ENCODE measurements around the gene HLA-A.

The HLA-A gene

DNA sequence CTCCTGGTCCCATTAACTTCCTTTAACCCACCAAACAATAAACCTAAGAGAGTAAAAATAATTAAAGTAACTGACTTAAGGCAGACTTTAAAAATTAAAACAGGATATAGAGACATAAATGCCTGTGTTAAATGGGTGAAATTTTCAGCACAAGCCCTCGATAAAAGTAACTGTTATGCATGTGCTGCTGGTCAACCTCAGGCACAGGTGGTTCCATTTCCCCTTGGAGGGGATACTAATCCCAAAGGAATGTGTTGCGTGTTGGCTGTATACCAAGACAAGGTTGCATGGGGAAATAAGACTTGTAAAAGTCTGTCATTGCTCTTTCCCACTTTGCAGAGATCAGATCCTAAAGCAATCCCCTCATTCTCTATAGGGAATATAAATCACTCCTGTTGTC is 25.8 kb downstream of the HLA-A start:
- no peaks in the 10 kb centered on the region for H3K27me3 ChIP-seq (ENCODE audit: low read depth, low read length)
- H3K79me2 ChIP-seq (ENCODE audit: low read length): no peaks in the 10 kb centered on the region
- no peaks in the 10 kb centered on the region for H3K36me3 ChIP-seq (replicated peaks; ENCODE audit: low read depth, low read length)
- H3K9ac ChIP-seq (ENCODE audit: low read length): no peak overlapping the region
- no peak overlapping the region for H2AFZ ChIP-seq (ENCODE audit: low read depth, low read length)
- H3K27ac ChIP-seq (ENCODE audit: low read length): no peak overlapping the region
- TF ChIP-seq CTCF (IDR thresholded peaks at IDR 0.05; ENCODE audit: low read depth, low read length): no peak
- TF ChIP-seq EZH2phosphoT487 (IDR thresholded peaks at IDR 0.05; ENCODE audit: low read depth): no peak
- peaks cover 43% of the 10 kb centered on the region for H3K4me1 ChIP-seq (ENCODE audit: low read length)
- no peaks in the 10 kb centered on the region for H4K20me1 ChIP-seq (ENCODE audit: insufficient read depth, low read length)
- no peaks in the 10 kb centered on the region for H3K9me3 ChIP-seq (ENCODE audit: insufficient read depth, low read length)
- H3K4me2 ChIP-seq (ENCODE audit: low read length): no peak overlapping the region
- no peak overlapping the region for H3K4me3 ChIP-seq (ENCODE audit: low read length)

GRCh38 chr6:29968905-29969304 is 26.6 kb downstream of the HLA-A start:
- H3K4me3 ChIP-seq (ENCODE audit: low read length): no peak overlapping the region
- H3K9me3 ChIP-seq (ENCODE audit: insufficient read depth, low read length): no peaks in the 10 kb centered on the region
- no peaks in the 10 kb centered on the region for H4K20me1 ChIP-seq (ENCODE audit: insufficient read depth, low read length)
- no peaks in the 10 kb centered on the region for H3K79me2 ChIP-seq (ENCODE audit: low read length)
- TF ChIP-seq EZH2phosphoT487 (IDR thresholded peaks at IDR 0.05; ENCODE audit: low read depth): no peak
- no peak for TF ChIP-seq CTCF (IDR thresholded peaks at IDR 0.05; ENCODE audit: low read depth, low read length)
- no peaks in the 10 kb centered on the region for H3K27me3 ChIP-seq (ENCODE audit: low read depth, low read length)
- no peak overlapping the region for H2AFZ ChIP-seq (ENCODE audit: low read depth, low read length)
- H3K9ac ChIP-seq (ENCODE audit: low read length): no peak overlapping the region
- peaks cover 43% of the 10 kb centered on the region for H3K4me1 ChIP-seq (ENCODE audit: low read length)
- H3K4me2 ChIP-seq (ENCODE audit: low read length): no peak overlapping the region
- no peaks in the 10 kb centered on the region for H3K36me3 ChIP-seq (replicated peaks; ENCODE audit: low read depth, low read length)
- no peak overlapping the region for H3K27ac ChIP-seq (ENCODE audit: low read length)

- Histone ChIP-seq H3K4me1 (ENCODE audit: low read length) (peaks cover 29% of the 10 kb centered on the region), H3K36me3 (replicated peaks; ENCODE audit: low read depth, low read length) (no peaks in the 10 kb centered on the region), H3K4me3 (ENCODE audit: low read length) (no peak overlapping the region), H3K9me3 (ENCODE audit: insufficient read depth, low read length) (no peaks in the 10 kb centered on the region), H3K27ac (ENCODE audit: low read length) (no peak overlapping the region), H3K9ac (ENCODE audit: low read length) (no peak overlapping the region), H4K20me1 (ENCODE audit: insufficient read depth, low read length) (no peaks in the 10 kb centered on the region), H3K79me2 (ENCODE audit: low read length) (no peaks in the 10 kb centered on the region), H3K4me2 (ENCODE audit: low read length) (no peak overlapping the region), H3K27me3 (ENCODE audit: low read depth, low read length) (no peaks in the 10 kb centered on the region), H2AFZ (ENCODE audit: low read depth, low read length) (no peak overlapping the region)
- TF ChIP-seq CTCF (IDR thresholded peaks at IDR 0.05; ENCODE audit: low read depth, low read length): no peak
- no peak for TF ChIP-seq EZH2phosphoT487 (IDR thresholded peaks at IDR 0.05; ENCODE audit: low read depth)
These were observed 28.4 kb downstream of the HLA-A start for GRCh38 chr6:29970711-29971110.

DNA sequence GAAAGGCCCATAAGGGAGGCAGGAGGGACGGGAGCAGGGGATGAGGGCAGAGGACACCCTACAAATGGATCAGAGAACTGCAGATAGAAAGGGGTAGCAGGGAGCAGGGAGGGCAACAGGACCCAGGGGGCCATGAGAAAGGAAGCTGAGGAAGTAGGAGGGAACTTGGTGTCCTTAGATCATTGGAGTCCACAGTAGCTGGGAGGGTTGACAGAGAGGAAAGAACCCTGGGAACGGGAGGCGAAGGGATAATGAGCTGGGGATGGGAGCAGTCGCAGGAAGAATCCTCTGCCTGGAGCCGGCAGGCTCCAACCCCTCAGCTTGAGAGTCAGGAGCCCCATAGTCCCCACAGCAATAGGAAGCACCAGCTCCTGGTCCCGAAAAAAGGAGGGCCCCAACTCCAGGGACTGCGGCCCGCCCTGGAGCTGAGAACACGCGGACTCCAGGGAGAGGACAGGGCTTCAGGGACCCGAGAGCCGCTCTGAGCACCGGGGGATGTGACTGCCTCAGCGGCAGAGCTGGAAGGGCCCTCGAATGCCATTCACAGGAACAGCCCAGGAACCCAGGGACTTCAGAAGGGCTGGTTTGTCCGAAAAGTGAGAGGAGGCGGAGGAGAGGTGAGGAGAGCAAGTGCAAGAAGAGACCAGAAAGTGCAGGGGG is 32.7 kb downstream of the HLA-A start:
- Histone ChIP-seq H4K20me1 (ENCODE audit: insufficient read depth, low read length) (no peaks in the 10 kb centered on the region), H3K79me2 (ENCODE audit: low read length) (no peaks in the 10 kb centered on the region), H3K27ac (ENCODE audit: low read length) (no peak overlapping the region), H3K36me3 (replicated peaks; ENCODE audit: low read depth, low read length) (no peaks in the 10 kb centered on the region), H3K9me3 (ENCODE audit: insufficient read depth, low read length) (no peaks in the 10 kb centered on the region), H3K4me1 (ENCODE audit: low read length) (peaks cover 7% of the 10 kb centered on the region; the same call in 1 of the 2 replicates), H3K4me2 (ENCODE audit: low read length) (no peak overlapping the region), H3K27me3 (ENCODE audit: low read depth, low read length) (no peaks in the 10 kb centered on the region), H3K4me3 (ENCODE audit: low read length) (no peak overlapping the region), H3K9ac (ENCODE audit: low read length) (no peak overlapping the region), H2AFZ (ENCODE audit: low read depth, low read length) (no peak overlapping the region)
- TF ChIP-seq CTCF (IDR thresholded peaks at IDR 0.05; ENCODE audit: low read depth, low read length): no peak
- no peak for TF ChIP-seq EZH2phosphoT487 (IDR thresholded peaks at IDR 0.05; ENCODE audit: low read depth)
